HepG2 (cell line): ENCODE data around the gene SRRM3. TPM values are rescaled to one million over a fixed set of nuclear protein-coding genes. Genes with fewer than 3 reads are reported as not detected.
A peak's percentile ranks its signal among the peaks of the same experiment; 100 is the strongest.

Experiments
- CHD2 ChIP-seq: IDR thresholded peaks from 2 replicates; pipeline ENCODE4 v1.6.1; 2011; ENCODE audit warnings: low read depth, low read length, improper control_type of control experiment
- MAF1 ChIP-seq: sonication (generic); formaldehyde crosslinking; IDR thresholded peaks from 2 replicates; pipeline ENCODE4 v1.5.0; 2020; ENCODE audit warnings: missing genetic modification reagents, borderline replicate concordance
- ZFP36L2 ChIP-seq: sonication (generic); formaldehyde crosslinking; IDR thresholded peaks from 2 replicates; pipeline ENCODE4 v1.4.0; 2020; ENCODE audit warnings: missing genetic modification reagents
- ZNF367 ChIP-seq: sonication (generic); formaldehyde crosslinking; IDR thresholded peaks from 2 replicates; pipeline ENCODE4 v1.4.0; 2020; ENCODE audit warnings: missing genetic modification reagents, borderline replicate concordance
- ZNF446 ChIP-seq: sonication (generic); formaldehyde crosslinking; IDR thresholded peaks from 2 replicates; pipeline ENCODE4 v1.5.0; 2020; ENCODE audit warnings: mild to moderate bottlenecking, missing genetic modification reagents
- ZNF512B ChIP-seq: sonication (generic); formaldehyde crosslinking; IDR thresholded peaks from 2 replicates; pipeline ENCODE4 v1.5.1; 2020; ENCODE audit warnings: missing genetic modification reagents, mild to moderate bottlenecking, borderline replicate concordance
- ZNF605 ChIP-seq: sonication (generic); formaldehyde crosslinking; IDR thresholded peaks from 2 replicates; pipeline ENCODE4 v1.8.0; 2022; ENCODE audit warnings: mild to moderate bottlenecking, missing genetic modification reagents
- ZNF687 ChIP-seq: sonication (generic); formaldehyde crosslinking; IDR thresholded peaks from 2 replicates; pipeline ENCODE4 v1.5.1; 2020; ENCODE audit warnings: mild to moderate bottlenecking, missing genetic modification reagents, moderate library complexity
- ZNF773 ChIP-seq: sonication (generic); formaldehyde crosslinking; IDR thresholded peaks from 2 replicates; pipeline ENCODE4 v1.4.0; 2020; ENCODE audit warnings: missing genetic modification reagents, borderline replicate concordance
- polyA plus RNA-seq, 8 experiments: library from polyadenylated mRNA; depleted of rRNA in 3 of 8; stranded (reverse) in 7 of 8; unstranded in 1 of 8; fragments of >200 nt; fragmentation: Illumina TruSeq in 4 of 8; extraction: Trizol in 4 of 8; gene quantifications; 2 replicates each; pipeline versions ENCODE4 v1.2.1 to v1.2.3, GENCODE V29; 2011 to 2016; ENCODE audit warnings: low read depth in 4 of 8, missing spikeins in 1 of 8, mixed read lengths in 1 of 8; ENCODE audit not compliant: insufficient read depth in 1 of 8
- total RNA-seq, 5 experiments: library from RNA; depleted of rRNA; stranded (reverse); fragments of >200 nt; fragmentation: Illumina TruSeq; extraction: Trizol; gene quantifications; 2 replicates each; pipeline ENCODE4 v1.2.3, GENCODE V29; 2016; ENCODE audit warnings: low read depth in 1 of 5
- TF ChIP-seq, protein P1 (sequence below): sonication (generic); formaldehyde crosslinking; IDR thresholded peaks from 2 replicates; pipeline ENCODE4 v1.5.0; 2020; ENCODE audit warnings: mild to moderate bottlenecking, missing genetic modification reagents, moderate library complexity
- TF ChIP-seq, protein P2 (sequence below): sonication (generic); formaldehyde crosslinking; IDR thresholded peaks from 2 replicates; pipeline ENCODE4 v1.4.0; 2020; ENCODE audit warnings: missing genetic modification reagents

SRRM3 gene
- total and polyA plus RNA-seq, 2 of the 13 experiments (the other 11 are each of a cell fraction or from before 2014, with no cell fraction given) = 0.13 to 0.54 TPM

DNA sequence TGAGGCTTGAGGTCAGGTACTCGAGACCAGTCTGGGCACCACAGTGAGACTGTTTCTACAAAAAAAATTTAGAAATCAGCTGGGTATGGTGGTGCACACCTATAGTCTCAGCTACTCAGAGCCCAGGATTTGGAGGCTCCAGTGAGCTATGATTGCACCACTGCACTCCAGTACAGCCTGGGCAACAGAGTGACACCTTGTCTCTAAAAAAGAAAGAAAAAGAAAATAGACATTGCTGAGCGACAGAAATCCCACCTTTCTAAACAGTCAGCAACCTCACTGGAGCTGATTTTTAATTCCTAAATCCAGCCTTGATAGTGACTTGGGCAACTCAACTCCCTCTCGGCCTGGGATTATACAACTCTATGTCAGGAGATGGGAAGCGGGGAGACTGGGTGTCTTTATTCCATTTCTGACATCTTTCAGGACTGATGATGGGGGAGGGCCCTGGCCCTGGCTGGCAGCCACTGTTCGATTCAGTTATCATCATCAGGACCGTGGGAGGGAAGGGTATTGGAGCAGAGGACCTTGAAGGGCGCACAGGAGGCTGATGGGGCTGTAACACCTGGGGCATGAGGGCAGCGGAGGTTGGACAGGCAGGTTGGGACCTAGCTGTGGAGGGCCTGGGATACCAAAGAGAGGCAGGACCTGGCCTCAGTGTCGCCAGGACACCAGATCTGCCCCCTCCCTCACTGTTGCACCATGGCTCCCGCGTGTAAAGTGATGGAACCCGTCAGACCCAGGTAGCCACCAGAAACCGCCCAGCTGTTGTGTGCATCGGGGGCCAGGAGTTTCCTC lies 115.5 kb downstream of the SRRM3 start (continued):
- TF ChIP-seq, protein P1, sequence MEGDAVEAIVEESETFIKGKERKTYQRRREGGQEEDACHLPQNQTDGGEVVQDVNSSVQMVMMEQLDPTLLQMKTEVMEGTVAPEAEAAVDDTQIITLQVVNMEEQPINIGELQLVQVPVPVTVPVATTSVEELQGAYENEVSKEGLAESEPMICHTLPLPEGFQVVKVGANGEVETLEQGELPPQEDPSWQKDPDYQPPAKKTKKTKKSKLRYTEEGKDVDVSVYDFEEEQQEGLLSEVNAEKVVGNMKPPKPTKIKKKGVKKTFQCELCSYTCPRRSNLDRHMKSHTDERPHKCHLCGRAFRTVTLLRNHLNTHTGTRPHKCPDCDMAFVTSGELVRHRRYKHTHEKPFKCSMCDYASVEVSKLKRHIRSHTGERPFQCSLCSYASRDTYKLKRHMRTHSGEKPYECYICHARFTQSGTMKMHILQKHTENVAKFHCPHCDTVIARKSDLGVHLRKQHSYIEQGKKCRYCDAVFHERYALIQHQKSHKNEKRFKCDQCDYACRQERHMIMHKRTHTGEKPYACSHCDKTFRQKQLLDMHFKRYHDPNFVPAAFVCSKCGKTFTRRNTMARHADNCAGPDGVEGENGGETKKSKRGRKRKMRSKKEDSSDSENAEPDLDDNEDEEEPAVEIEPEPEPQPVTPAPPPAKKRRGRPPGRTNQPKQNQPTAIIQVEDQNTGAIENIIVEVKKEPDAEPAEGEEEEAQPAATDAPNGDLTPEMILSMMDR (CRISPR knock-in tag) = no peak
- TF ChIP-seq ZNF367 (CRISPR knock-in tag) (0 out of 2 replicates have a peak, but pooled peaks have one; percentile 53), ZNF512B (no peak), ZFP36L2 (CRISPR knock-in tag) (no peak), ZNF773 (CRISPR knock-in tag) (0 out of 2 replicates have a peak, but pooled peaks have one; percentile 33), ZNF446 (CRISPR knock-in tag) (no peak), ZNF605 (no peak), CHD2 (no peak), ZNF687 (CRISPR knock-in tag) (no peak), MAF1 (no peak)
- TF ChIP-seq, protein P2, sequence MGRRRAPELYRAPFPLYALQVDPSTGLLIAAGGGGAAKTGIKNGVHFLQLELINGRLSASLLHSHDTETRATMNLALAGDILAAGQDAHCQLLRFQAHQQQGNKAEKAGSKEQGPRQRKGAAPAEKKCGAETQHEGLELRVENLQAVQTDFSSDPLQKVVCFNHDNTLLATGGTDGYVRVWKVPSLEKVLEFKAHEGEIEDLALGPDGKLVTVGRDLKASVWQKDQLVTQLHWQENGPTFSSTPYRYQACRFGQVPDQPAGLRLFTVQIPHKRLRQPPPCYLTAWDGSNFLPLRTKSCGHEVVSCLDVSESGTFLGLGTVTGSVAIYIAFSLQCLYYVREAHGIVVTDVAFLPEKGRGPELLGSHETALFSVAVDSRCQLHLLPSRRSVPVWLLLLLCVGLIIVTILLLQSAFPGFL (CRISPR knock-in tag) = 0 out of 2 replicates have a peak, but pooled peaks have one; percentile 51
